Measurements from ENCODE around the gene ANKH. TPM values are rescaled to one million over a fixed set of nuclear protein-coding genes. Genes with fewer than 3 reads are reported as not detected.

The ANKH gene
- total RNA-seq, 4 donors from 2014 or later = 31.2 to 55.2 (median 34.7) TPM

DNA sequence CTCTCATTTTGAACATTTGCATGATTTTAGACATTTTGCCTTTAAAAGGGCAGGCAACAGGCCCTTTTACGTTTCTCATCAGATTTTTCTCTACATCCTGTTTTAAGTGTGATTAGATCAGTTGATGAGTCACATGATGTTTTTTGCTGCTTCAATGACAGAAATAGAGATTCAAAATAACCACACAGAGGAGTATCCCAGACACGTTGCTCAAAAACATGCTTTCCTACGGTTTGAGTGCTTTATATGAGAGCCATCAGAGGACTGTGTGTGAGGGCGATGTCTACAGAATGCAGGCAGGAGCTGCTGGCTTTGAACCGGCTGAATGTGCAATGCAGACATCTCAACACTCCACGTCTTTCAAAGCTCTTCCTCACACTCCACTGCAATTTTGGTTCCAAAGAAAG lies 165.0 kb downstream of the ANKH start:
- H3K9me3 ChIP-seq = no peaks in the 10 kb centered on the region
- H3K27me3 ChIP-seq = no peaks in the 10 kb centered on the region
- no peak overlapping the region for H3K4me3 ChIP-seq (replicated peaks in 1 of 3)
- no peak for DNase-seq
- H3K36me3 ChIP-seq = peaks cover 0 to 15% of the 10 kb centered on the region in 2 donors
- peaks cover 21 to 23% of the 10 kb centered on the region in 2 donors for H3K4me1 ChIP-seq
- TF ChIP-seq POLR2A (IDR thresholded peaks at IDR 0.05) = no peak
- TF ChIP-seq, protein P1, sequence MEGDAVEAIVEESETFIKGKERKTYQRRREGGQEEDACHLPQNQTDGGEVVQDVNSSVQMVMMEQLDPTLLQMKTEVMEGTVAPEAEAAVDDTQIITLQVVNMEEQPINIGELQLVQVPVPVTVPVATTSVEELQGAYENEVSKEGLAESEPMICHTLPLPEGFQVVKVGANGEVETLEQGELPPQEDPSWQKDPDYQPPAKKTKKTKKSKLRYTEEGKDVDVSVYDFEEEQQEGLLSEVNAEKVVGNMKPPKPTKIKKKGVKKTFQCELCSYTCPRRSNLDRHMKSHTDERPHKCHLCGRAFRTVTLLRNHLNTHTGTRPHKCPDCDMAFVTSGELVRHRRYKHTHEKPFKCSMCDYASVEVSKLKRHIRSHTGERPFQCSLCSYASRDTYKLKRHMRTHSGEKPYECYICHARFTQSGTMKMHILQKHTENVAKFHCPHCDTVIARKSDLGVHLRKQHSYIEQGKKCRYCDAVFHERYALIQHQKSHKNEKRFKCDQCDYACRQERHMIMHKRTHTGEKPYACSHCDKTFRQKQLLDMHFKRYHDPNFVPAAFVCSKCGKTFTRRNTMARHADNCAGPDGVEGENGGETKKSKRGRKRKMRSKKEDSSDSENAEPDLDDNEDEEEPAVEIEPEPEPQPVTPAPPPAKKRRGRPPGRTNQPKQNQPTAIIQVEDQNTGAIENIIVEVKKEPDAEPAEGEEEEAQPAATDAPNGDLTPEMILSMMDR (IDR thresholded peaks at IDR 0.05) = no peak
- intact Hi-C loops (cut with DNase I) = no loop called here
- 65 to 67% methylated on average over 6 of the region's 6 CpGs for WGBS, 2 donors
- peak overlapping the region in 2 of 3 donors; percentile 22 to 62 for H3K27ac ChIP-seq

DNA sequence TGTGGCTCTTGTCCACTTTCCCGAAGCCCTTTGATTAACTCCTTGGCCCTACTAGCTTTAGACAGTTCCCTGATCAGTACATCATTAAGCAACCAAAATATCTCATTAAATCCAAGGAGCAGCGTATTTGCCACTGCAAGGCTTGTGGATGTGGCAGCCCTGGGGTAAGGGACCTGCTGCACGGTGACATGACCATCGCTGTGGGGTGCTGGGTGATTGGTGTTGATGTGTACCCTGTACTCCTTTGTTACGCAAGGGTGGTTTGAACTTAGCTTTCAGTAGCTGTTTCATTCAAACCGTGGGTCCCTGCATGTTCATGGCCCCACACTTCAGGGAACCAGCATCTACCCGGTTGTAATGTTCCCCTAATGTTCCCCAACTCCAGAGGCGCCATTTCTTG lies 166.0 kb downstream of the ANKH start:
- H3K4me3 ChIP-seq (replicated peaks in 1 of 3) = no peak overlapping the region
- TF ChIP-seq, protein P1 (IDR thresholded peaks at IDR 0.05) = no peak
- no peak for TF ChIP-seq POLR2A (IDR thresholded peaks at IDR 0.05)
- H3K27ac ChIP-seq = peak overlapping the region in 1 of 3 donors; percentile 62
- intact Hi-C loops (cut with DNase I) = no loop called here
- WGBS, 2 donors = 89 to 93% methylated on average over 8 of the region's 8 CpGs
- DNase-seq = no peak
- H3K4me1 ChIP-seq = peaks cover 21 to 23% of the 10 kb centered on the region in 2 donors
- no peaks in the 10 kb centered on the region for H3K27me3 ChIP-seq
- no peaks in the 10 kb centered on the region for H3K9me3 ChIP-seq
- H3K36me3 ChIP-seq = peaks cover 0 to 5% of the 10 kb centered on the region in 2 donors

DNA sequence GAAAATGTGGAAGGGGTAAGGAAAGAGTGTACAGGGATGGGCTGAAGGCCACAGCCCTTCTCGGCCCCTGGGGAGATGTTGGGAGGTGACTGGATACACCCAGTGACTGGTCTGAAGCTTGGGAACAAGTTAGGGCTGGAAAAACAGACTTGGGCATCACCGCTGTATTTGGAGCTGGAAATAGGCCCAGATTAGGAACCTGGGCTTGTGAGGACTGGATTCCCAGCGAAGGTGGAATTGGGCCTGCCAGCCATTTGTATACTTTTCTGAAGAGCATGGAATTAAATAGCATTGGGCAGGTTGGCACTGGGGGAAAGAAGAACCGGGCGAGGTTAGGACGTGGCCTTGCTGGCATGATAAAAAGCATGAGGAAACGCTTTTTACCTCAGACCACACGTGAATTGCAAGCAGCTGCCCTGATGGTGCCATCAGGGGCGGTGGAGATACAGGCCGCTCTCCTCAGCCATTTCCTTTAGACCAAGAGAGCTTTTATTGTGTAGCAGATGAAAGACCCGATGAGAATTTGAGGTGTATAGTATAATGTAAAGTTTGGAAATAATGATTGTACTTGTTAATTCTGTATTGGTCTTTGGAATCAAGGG lies 169.2 kb downstream of the ANKH start:
- no peak overlapping the region for H3K4me3 ChIP-seq (replicated peaks in 1 of 3)
- H3K27me3 ChIP-seq = no peaks in the 10 kb centered on the region
- WGBS, 2 donors = 93 to 96% methylated on average over 11 of the region's 11 CpGs
- no peak for DNase-seq
- no peaks in the 10 kb centered on the region for H3K9me3 ChIP-seq
- H3K27ac ChIP-seq = no peak overlapping the region
- H3K36me3 ChIP-seq = no peaks in the 10 kb centered on the region
- TF ChIP-seq, protein P1 (IDR thresholded peaks at IDR 0.05) = no peak
- no peak for TF ChIP-seq POLR2A (IDR thresholded peaks at IDR 0.05)
- intact Hi-C loops (cut with DNase I) = no loop called here
- peaks cover 29 to 30% of the 10 kb centered on the region in 2 donors for H3K4me1 ChIP-seq

DNA sequence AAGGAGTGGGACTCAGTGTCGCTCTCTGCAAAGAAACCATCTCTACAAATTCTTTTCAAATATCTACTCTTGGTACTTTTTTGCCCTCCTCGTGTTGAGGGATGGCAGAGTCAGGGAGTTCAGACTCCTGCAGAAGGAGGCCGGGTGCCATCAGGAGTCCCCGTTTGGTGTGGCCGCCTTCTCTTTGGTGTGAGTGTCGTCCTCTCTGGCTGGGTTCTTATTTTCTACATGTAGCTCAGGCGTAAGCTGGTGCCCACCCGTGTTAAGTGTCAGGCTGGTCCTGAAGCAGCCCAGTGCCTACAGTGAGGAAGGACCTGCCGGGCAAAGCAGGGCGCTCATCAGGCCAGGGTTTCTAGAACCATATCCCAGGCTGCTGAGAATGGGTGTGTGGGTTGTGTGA lies 170.0 kb downstream of the ANKH start:
- intact Hi-C loops (cut with DNase I) = no loop called here
- Histone ChIP-seq H3K36me3 (no peaks in the 10 kb centered on the region), H3K27ac (no peak overlapping the region), H3K4me3 (replicated peaks in 1 of 3) (no peak overlapping the region), H3K27me3 (no peaks in the 10 kb centered on the region), H3K9me3 (no peaks in the 10 kb centered on the region), H3K4me1 (peaks cover 27 to 29% of the 10 kb centered on the region in 2 donors)
- TF ChIP-seq POLR2A (IDR thresholded peaks at IDR 0.05) = no peak
- TF ChIP-seq, protein P1 (IDR thresholded peaks at IDR 0.05) = no peak
- no peak for DNase-seq
- WGBS, 2 donors = 95 to 96% methylated on average over 10 of the region's 10 CpGs

DNA sequence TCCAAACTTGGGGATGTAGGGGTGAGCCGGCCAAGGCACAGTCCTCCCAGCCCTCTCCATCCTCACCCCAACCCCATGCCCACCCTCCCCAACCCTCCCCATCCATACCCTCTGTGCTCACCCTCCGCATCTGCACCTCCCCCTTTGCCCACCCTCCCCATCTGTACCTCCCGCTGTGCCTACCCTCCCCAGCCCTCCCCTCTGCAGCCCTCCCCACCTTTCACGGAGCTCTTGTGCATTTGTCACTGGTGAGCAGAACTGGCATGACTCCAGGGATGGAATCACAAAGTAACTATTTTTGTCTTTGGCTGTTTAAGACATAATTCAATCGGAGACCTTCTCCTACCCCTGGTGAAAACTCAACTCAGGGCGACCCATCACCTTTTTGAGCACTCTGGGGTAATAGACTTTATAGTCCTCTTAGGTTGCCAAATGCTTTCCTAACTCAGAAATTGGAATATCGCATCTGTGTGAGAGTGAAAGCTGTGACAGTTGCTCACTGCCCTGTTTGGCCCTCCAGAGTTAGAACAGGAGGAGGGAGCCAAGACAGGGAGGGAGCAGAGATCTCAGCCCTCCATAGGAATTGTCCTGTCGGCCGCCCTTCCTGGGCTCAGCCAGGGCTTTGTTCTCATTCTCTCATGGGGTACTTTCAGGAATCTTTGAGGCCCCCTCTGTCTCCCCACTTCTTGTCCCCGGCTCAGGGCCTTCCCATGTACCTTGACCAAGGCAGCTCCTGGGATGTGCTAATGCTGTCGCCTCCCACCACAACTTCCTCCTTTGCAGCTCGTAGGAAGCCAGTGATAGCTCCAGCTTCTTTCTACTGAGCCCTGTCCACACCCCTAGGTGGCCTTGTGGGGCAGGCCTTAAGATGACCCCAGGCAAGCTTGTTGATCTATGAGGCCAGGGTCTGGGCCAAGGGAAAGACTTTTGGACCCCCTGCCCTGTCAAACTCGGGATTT lies 170.8 kb downstream of the ANKH start:
- Histone ChIP-seq H3K4me1 (peaks cover 25 to 30% of the 10 kb centered on the region in 2 donors), H3K27ac (no peak overlapping the region), H3K4me3 (replicated peaks in 1 of 3) (no peak overlapping the region), H3K27me3 (no peaks in the 10 kb centered on the region), H3K9me3 (no peaks in the 10 kb centered on the region), H3K36me3 (no peaks in the 10 kb centered on the region)
- no peak for DNase-seq
- WGBS, 2 donors = 74 to 81% methylated on average over 13 of the region's 13 CpGs
- intact Hi-C loops (cut with DNase I) = no loop called here
- TF ChIP-seq, protein P1 (IDR thresholded peaks at IDR 0.05) = no peak
- no peak for TF ChIP-seq POLR2A (IDR thresholded peaks at IDR 0.05)
